MM.1S (cell line): ENCODE measurements around the gene RCBTB2.

Source experiments
- DNase-seq: peaks from one replicate; pipeline ENCODE4 v3.0.0-alpha.2; 2015
- H2AFZ ChIP-seq: fragments of 300-600 bp; sonication (generic); 2 replicates; pipeline ENCODE4 v1.6.0; 2016; ENCODE audit warnings: antibody characterized with exemption, low read length
- H3F3A ChIP-seq: fragments of 300-600 bp; sonication (generic); 2 replicates; pipeline ENCODE4 v1.6.1; 2016; ENCODE audit warnings: mild to moderate bottlenecking, antibody characterized with exemption, low read length, moderate library complexity, mixed read lengths; ENCODE audit not compliant: insufficient read depth
- H3K27ac ChIP-seq: fragments of 300-600 bp; sonication (generic); 2 replicates; pipeline ENCODE4 v1.5.1; 2016; ENCODE audit warnings: mild to moderate bottlenecking, low read length
- H3K27me3 ChIP-seq: fragments of 300-600 bp; sonication (generic); replicated peaks from 2 replicates; pipeline ENCODE4 v1.6.0; 2016; ENCODE audit warnings: low read length; ENCODE audit not compliant: insufficient read depth
- H3K36me3 ChIP-seq: fragments of 300-600 bp; sonication (generic); replicated peaks from 2 replicates; pipeline ENCODE4 v1.6.1; 2016; ENCODE audit warnings: mild to moderate bottlenecking, low read length, mixed read lengths; ENCODE audit not compliant: insufficient read depth
- H3K4me1 ChIP-seq: fragments of 300-600 bp; sonication (generic); 2 replicates; pipeline ENCODE4 v1.6.1; 2016; ENCODE audit warnings: low read length, mixed read lengths
- H3K4me2 ChIP-seq: fragments of 300-600 bp; sonication (generic); 2 replicates; pipeline ENCODE4 v1.6.0; 2016; ENCODE audit warnings: low read depth, low read length
- H3K4me3 ChIP-seq: fragments of 300-600 bp; sonication (generic); 2 replicates; pipeline ENCODE4 v1.5.1; 2016; ENCODE audit warnings: low read length, mixed read lengths
- H3K79me2 ChIP-seq: fragments of 300-600 bp; sonication (generic); 2 replicates; pipeline ENCODE4 v1.6.1; 2016; ENCODE audit warnings: mixed run types, low read length, mixed read lengths
- H3K9ac ChIP-seq: fragments of 300-600 bp; sonication (generic); 2 replicates; pipeline ENCODE4 v1.6.1; 2016; ENCODE audit warnings: low read length, mixed read lengths
- H3K9me2 ChIP-seq: fragments of 300-600 bp; sonication (generic); replicated peaks from 2 replicates; pipeline ENCODE4 v1.6.1; 2016; ENCODE audit warnings: mild to moderate bottlenecking, low read length, mixed read lengths; ENCODE audit not compliant: insufficient read depth
- H3K9me3 ChIP-seq: fragments of 300-600 bp; sonication (generic); replicated peaks from 2 replicates; pipeline ENCODE4 v1.6.1; 2016; ENCODE audit warnings: mild to moderate bottlenecking, low read length, mixed read lengths; ENCODE audit not compliant: insufficient read depth
- H4K20me1 ChIP-seq: fragments of 300-600 bp; sonication (generic); 2 replicates; pipeline ENCODE4 v1.6.1; 2016; ENCODE audit warnings: mild to moderate bottlenecking, low read length, moderate library complexity, mixed read lengths; ENCODE audit not compliant: insufficient read depth
- CTCF ChIP-seq: fragments of 300-600 bp; sonication (generic); IDR thresholded peaks from 2 replicates; pipeline ENCODE4 v1.5.1; 2016; ENCODE audit warnings: antibody characterized with exemption, low read length, mixed read lengths
- EZH2 ChIP-seq: fragments of 300-600 bp; sonication (generic); optimal IDR thresholded peaks from 2 replicates; pipeline ENCODE3; 2017; ENCODE audit warnings: low read depth, mild to moderate bottlenecking, antibody characterized with exemption, low read length, mixed read lengths
- EZH2phosphoT487 ChIP-seq: fragments of 300-600 bp; sonication (generic); IDR thresholded peaks from 2 replicates; pipeline ENCODE4 v1.6.1; 2018; ENCODE audit warnings: antibody characterized with exemption, low read length

RCBTB2 gene

DNA sequence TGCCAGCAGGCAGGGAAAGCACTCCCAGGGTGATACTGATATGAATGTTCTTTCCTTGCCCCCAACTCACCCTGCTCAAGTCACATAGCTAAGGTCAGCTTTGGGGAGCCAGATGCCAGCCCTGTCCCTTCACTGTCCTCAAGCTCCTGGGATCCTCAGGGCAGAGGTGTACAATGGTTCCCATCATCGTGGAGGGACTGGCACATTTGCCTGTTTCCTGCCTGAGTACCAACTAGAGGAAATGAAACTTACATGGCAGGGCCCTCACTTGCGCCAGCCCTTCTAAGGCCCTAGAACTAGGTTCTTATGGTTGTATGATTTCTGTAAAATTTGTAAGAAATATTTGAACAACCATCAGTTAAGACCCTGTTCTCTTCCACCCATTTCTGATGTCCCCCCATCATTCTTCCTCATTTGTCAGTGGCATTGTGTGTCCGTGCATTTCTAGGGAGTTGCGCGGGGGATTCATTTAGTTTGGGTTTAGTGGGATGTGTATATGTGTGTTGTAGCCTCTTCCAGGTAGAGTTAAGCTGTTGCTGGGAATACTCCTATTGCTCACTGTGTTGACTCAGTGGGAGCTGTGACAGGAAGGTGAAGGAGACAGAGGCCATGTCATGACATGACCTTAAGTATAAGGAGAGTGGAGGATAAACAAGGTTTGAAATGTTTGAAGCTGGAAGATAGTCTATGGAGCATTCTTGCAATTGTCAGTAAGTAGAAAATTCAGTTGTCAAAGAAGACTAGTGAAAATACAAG is 41.3 kb upstream of the RCBTB2 start:
- DNase-seq, result no peak
- H3K9ac ChIP-seq, result no peak overlapping the region
- H2AFZ ChIP-seq, result no peak overlapping the region
- H3K4me1 ChIP-seq, result peaks cover 9% of the 10 kb centered on the region
- no peaks in the 10 kb centered on the region for H3F3A ChIP-seq
- H3K9me3 ChIP-seq, result no peaks in the 10 kb centered on the region
- H3K36me3 ChIP-seq, result no peaks in the 10 kb centered on the region
- H4K20me1 ChIP-seq, result no peaks in the 10 kb centered on the region
- no peak overlapping the region for H3K27ac ChIP-seq
- no peaks in the 10 kb centered on the region for H3K9me2 ChIP-seq
- no peaks in the 10 kb centered on the region for H3K79me2 ChIP-seq
- no peak overlapping the region for H3K4me2 ChIP-seq
- H3K4me3 ChIP-seq, result no peak overlapping the region
- TF ChIP-seq EZH2phosphoT487 (no peak), EZH2 (no peak), CTCF (no peak)
- peaks cover 55% of the 10 kb centered on the region for H3K27me3 ChIP-seq

DNA sequence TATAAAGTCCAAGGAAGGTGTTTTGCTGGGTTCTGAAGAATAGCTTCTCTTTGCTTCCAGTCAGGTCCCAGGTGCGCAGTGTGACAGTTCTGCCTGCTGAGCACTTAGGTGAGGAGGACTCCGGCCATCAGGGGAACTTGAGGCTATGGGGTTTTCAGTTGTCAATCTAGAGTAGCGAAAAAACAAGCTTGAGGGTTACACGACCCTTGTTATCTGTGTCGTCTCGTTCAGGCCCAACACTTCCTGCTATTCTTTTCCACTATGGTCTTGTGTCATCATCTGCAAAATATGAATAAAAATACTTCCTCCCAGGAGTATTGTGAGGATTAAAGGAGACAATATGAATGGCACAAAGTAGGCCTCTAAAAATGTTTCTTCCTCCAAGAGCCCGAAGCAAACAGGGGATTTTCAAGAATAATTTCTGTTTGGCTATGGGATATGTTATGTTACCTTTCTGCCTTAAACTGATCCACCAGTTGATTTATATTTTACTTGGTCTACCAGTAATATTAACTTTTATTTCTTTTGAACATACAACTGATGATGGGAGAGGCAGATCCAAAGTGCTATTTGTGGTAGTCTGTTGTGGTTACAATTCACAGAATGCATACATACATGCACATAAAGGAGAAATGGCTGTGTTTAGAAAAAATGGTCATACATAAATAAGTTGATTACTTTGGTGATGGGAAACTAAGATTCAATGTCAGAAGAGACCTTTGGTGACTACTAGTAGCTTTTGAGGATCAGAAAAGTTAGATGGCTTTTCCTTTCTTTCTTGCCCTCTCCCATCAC is 40.5 kb upstream of the RCBTB2 start:
- H3K4me2 ChIP-seq, result no peak overlapping the region
- peaks cover 1% of the 10 kb centered on the region for H3K4me1 ChIP-seq
- no peaks in the 10 kb centered on the region for H3K9me3 ChIP-seq
- no peak overlapping the region for H3K9ac ChIP-seq
- no peak overlapping the region for H3K4me3 ChIP-seq
- H4K20me1 ChIP-seq, result no peaks in the 10 kb centered on the region
- DNase-seq, result no peak
- H2AFZ ChIP-seq, result no peak overlapping the region
- no peaks in the 10 kb centered on the region for H3K9me2 ChIP-seq
- no peak overlapping the region for H3K27ac ChIP-seq
- peaks cover 63% of the 10 kb centered on the region for H3K27me3 ChIP-seq
- H3K36me3 ChIP-seq, result no peaks in the 10 kb centered on the region
- H3F3A ChIP-seq, result no peaks in the 10 kb centered on the region
- no peaks in the 10 kb centered on the region for H3K79me2 ChIP-seq
- TF ChIP-seq CTCF (no peak), EZH2 (no peak), EZH2phosphoT487 (no peak)

GRCh38 chr13:48571126-48571913 is 38.4 kb upstream of the RCBTB2 start:
- H3K9ac ChIP-seq, result no peak overlapping the region
- no peaks in the 10 kb centered on the region for H3K4me1 ChIP-seq
- H3K79me2 ChIP-seq, result no peaks in the 10 kb centered on the region
- H3K9me3 ChIP-seq, result no peaks in the 10 kb centered on the region
- H3F3A ChIP-seq, result no peaks in the 10 kb centered on the region
- TF ChIP-seq EZH2 (no peak), EZH2phosphoT487 (no peak), CTCF (no peak)
- H3K4me2 ChIP-seq, result no peak overlapping the region
- no peaks in the 10 kb centered on the region for H3K36me3 ChIP-seq
- DNase-seq, result no peak
- peaks cover 67% of the 10 kb centered on the region for H3K27me3 ChIP-seq
- H2AFZ ChIP-seq, result no peak overlapping the region
- no peaks in the 10 kb centered on the region for H3K9me2 ChIP-seq
- H4K20me1 ChIP-seq, result no peaks in the 10 kb centered on the region
- H3K27ac ChIP-seq, result no peak overlapping the region
- no peak overlapping the region for H3K4me3 ChIP-seq
